ENCODE data around the gene PNMA8C.

Gene PNMA8C

GRCh38 chr19:46409191-46409590 is 19.5 kb downstream of the PNMA8C start:
- TF ChIP-seq, protein P1, sequence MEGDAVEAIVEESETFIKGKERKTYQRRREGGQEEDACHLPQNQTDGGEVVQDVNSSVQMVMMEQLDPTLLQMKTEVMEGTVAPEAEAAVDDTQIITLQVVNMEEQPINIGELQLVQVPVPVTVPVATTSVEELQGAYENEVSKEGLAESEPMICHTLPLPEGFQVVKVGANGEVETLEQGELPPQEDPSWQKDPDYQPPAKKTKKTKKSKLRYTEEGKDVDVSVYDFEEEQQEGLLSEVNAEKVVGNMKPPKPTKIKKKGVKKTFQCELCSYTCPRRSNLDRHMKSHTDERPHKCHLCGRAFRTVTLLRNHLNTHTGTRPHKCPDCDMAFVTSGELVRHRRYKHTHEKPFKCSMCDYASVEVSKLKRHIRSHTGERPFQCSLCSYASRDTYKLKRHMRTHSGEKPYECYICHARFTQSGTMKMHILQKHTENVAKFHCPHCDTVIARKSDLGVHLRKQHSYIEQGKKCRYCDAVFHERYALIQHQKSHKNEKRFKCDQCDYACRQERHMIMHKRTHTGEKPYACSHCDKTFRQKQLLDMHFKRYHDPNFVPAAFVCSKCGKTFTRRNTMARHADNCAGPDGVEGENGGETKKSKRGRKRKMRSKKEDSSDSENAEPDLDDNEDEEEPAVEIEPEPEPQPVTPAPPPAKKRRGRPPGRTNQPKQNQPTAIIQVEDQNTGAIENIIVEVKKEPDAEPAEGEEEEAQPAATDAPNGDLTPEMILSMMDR (IDR thresholded peaks at IDR 0.05; ENCODE audit: control extremely low read depth, extremely low read depth, low read depth, missing control alignments) = no peak
- ChIA-PET CTCF (no interaction called here), POLR2A (no interaction called here)
- no peak for DNase-seq (ENCODE audit: extremely low spot score)

GRCh38 chr19:46408664-46409039 is 20.1 kb downstream of the PNMA8C start:
- ChIA-PET CTCF (no interaction called here), POLR2A (no interaction called here)
- no peak for DNase-seq (ENCODE audit: extremely low spot score)
- TF ChIP-seq, protein P1 (IDR thresholded peaks at IDR 0.05; ENCODE audit: control extremely low read depth, extremely low read depth, low read depth, missing control alignments) = no peak

DNA sequence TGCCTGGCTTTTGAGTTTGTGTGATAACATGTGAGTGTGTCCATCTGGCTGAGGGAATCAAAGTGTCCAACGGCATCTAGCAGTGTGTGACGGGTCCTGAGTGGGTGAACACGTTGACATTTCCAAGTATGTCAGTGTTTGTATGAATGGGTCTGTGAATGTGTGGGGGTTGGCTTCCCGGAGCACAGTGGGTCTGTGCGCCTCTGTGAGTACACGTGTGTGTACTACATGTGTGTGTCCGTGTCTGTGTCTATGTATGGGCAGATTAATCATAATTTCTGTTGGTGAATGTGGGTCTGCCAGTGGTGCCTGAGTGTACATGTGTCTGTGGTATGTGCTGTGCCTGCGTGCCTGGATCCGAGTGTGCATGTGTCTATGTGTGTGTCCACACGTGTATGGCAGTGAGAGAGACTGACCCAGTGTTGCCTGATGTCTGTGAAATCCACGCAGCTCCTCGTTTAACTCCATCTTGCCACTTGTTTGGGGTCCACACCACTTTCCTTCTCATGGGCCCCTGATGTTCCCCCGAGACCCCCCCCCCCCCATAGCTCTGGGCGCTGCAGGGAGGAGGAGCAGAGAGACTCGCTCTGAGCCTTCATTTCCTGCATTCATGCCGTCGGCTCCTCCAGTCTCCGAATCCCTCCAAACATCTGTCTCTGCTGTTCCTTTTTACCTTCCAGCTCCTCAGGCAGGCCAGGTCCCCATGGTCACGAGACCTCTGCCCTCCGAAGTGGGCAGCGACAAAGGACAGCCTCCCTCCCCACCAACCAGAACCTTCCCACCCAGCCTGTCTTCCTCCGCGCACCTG is 20.7 kb downstream of the PNMA8C start:
- ChIA-PET POLR2A (no interaction called here), CTCF (no interaction called here)
- TF ChIP-seq, protein P1 (IDR thresholded peaks at IDR 0.05; ENCODE audit: control extremely low read depth, extremely low read depth, low read depth, missing control alignments) = no peak
- no peak for DNase-seq (ENCODE audit: extremely low spot score)

DNA sequence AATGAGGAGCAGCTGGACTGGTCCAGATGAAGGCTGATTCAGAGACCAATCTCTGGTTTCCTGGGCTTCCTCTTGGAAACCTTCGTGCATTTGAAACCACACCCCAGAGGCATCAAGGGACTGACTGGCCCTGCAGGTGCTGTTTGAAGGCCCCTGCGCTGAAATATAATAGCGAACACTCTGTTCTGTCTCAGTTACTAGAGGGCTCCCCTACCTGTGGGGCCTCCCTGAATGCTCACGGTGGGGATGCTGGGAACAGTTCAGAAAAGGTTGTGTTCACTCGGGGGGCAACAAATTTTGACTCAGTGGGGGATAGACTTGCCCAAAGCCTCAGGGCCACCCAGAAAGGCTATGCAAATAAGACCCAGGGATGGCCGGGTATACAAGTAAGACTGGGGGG is 21.8 kb downstream of the PNMA8C start:
- POLR2A ChIA-PET = no interaction called here
- TF ChIP-seq, protein P1 (IDR thresholded peaks at IDR 0.05; ENCODE audit: control extremely low read depth, extremely low read depth, low read depth, missing control alignments) = no peak
- CTCF ChIA-PET = interaction anchor here (2.7 kb wide), 1 partner anchor 11 kb away, joined by 13 read pairs; no protein-coding TSS in a partner anchor
- no peak for DNase-seq (ENCODE audit: extremely low spot score)

GRCh38 chr19:46404753-46405468 is 23.8 kb downstream of the PNMA8C start:
- CTCF ChIA-PET = interaction anchor here (1.4 to 7.5 kb wide), 3 partner anchors 9 to 109 kb away, joined by 4 to 70 read pairs (median 13); no protein-coding TSS in a partner anchor
- DNase-seq (ENCODE audit: extremely low spot score) = no peak
- POLR2A ChIA-PET = no interaction called here
- TF ChIP-seq, protein P1 (IDR thresholded peaks at IDR 0.05; ENCODE audit: control extremely low read depth, extremely low read depth, low read depth, missing control alignments) = no peak

- POLR2A ChIA-PET = no interaction called here
- CTCF ChIA-PET = interaction anchor here (0.6 to 7.5 kb wide), 4 partner anchors 24 to 107 kb away, joined by 3 to 70 read pairs (median 4); no protein-coding TSS in a partner anchor
- DNase-seq (ENCODE audit: extremely low spot score) = no peak
- TF ChIP-seq, protein P1 (IDR thresholded peaks at IDR 0.05; ENCODE audit: control extremely low read depth, extremely low read depth, low read depth, missing control alignments) = no peak
Observed at GRCh38 chr19:46404055-46404752, 24.5 kb downstream of the PNMA8C start.
